ENCODE results near the gene SLC25A51.

DNA sequence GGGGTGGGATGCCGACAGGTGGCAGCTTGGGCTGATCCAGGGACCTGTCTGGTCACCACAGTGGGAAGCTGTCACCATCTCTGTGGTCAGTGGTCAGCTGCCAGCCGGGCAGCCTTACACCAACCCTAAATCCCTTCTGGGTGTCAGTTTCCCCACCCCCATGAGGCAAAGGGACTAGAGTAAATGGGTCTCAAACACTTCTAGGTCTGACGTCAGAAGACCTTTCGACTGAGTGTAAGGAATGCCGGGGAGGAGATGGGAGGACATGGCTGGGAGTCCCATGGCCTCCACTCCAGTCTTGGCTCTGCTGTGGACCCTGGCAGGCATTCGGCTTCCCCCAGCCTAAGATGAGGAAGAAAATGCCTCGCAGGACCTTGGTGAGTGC, 40.3 kb upstream of the SLC25A51 start:
- TF ChIP-seq, protein P1, sequence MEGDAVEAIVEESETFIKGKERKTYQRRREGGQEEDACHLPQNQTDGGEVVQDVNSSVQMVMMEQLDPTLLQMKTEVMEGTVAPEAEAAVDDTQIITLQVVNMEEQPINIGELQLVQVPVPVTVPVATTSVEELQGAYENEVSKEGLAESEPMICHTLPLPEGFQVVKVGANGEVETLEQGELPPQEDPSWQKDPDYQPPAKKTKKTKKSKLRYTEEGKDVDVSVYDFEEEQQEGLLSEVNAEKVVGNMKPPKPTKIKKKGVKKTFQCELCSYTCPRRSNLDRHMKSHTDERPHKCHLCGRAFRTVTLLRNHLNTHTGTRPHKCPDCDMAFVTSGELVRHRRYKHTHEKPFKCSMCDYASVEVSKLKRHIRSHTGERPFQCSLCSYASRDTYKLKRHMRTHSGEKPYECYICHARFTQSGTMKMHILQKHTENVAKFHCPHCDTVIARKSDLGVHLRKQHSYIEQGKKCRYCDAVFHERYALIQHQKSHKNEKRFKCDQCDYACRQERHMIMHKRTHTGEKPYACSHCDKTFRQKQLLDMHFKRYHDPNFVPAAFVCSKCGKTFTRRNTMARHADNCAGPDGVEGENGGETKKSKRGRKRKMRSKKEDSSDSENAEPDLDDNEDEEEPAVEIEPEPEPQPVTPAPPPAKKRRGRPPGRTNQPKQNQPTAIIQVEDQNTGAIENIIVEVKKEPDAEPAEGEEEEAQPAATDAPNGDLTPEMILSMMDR (conservative IDR thresholded peaks at IDR 0.05; ENCODE audit: low read length), result no peak
- TF ChIP-seq EZH2phosphoT487 (IDR thresholded peaks at IDR 0.05; ENCODE audit: borderline replicate concordance, low read depth, low read length), result no peak
